Effector memory CD4-positive, alpha-beta T cell (primary cell): ENCODE results near the gene ERAL1.
"Not testable (repeated sequence)": the region's sequence is repeated elsewhere in the genome, so short reads cannot be mapped to it uniquely, and the experiment has no call there.

Experiments
- DNase-seq, 3 donors: peaks; one replicate each; pipeline ENCODE4 v3.0.0-alpha.2; 2020
- H3K27ac ChIP-seq: 2 replicates; pipeline ENCODE4 v1.7.0; 2013; ENCODE audit warnings: mild to moderate bottlenecking, low read length, moderate library complexity; ENCODE audit not compliant: insufficient read depth, poor library complexity, severe bottlenecking
- H3K27me3 ChIP-seq: replicated peaks from 2 replicates; pipeline ENCODE4 v1.7.0; 2013; ENCODE audit warnings: mild to moderate bottlenecking, low read length; ENCODE audit not compliant: insufficient read depth, control insufficient read depth, poor library complexity, severe bottlenecking
- H3K36me3 ChIP-seq: 2 replicates; pipeline ENCODE4 v1.7.0; 2013; ENCODE audit warnings: mild to moderate bottlenecking, low read length, moderate library complexity; ENCODE audit not compliant: control insufficient read depth, insufficient read depth
- H3K4me1 ChIP-seq: 2 replicates; pipeline ENCODE4 v1.7.0; 2013; ENCODE audit warnings: low read length, mild to moderate bottlenecking; ENCODE audit not compliant: control insufficient read depth, insufficient read depth, poor library complexity, severe bottlenecking
- H3K4me3 ChIP-seq: 2 replicates; pipeline ENCODE4 v1.7.0; 2013; ENCODE audit warnings: low read length, low read depth, mild to moderate bottlenecking; ENCODE audit not compliant: insufficient read depth, poor library complexity, severe bottlenecking
- H3K9me3 ChIP-seq: 2 replicates; pipeline ENCODE4 v1.7.0; 2013; ENCODE audit warnings: mild to moderate bottlenecking, low read length, moderate library complexity; ENCODE audit not compliant: control insufficient read depth

The ERAL1 gene

DNA sequence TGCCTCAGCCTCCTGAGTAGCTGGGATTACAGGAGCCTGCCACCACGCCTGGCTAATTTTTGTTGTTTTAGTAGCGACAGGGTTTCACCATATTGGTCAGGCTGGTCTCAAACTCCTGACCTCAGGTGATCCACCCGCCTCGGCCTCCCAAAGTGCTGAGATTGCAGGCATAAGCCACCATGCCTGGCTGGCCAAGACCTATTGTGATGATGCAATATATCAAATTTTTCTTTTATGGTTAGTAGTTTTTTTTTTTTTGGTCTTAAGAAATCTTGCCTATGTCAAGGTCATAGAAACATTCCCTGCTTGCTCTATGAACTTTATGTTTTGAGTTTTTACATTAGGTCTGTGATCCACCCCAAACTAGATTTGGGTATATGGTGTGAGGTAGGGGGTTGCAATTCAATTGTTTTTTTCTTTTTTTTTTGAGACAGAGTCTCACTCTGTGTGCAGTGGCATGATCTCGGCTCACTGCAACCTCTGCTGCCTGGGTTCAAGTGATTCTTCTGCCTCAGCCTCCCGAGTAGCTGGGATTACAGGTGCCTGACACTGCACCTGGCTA is 22.4 kb downstream of the ERAL1 start:
- H3K9me3 ChIP-seq, H3K27ac ChIP-seq, H3K27me3 ChIP-seq, H3K4me1 ChIP-seq, H3K4me3 ChIP-seq, DNase-seq: not testable (repeated sequence)
- H3K36me3 ChIP-seq: peaks cover 39% of the 10 kb centered on the region

DNA sequence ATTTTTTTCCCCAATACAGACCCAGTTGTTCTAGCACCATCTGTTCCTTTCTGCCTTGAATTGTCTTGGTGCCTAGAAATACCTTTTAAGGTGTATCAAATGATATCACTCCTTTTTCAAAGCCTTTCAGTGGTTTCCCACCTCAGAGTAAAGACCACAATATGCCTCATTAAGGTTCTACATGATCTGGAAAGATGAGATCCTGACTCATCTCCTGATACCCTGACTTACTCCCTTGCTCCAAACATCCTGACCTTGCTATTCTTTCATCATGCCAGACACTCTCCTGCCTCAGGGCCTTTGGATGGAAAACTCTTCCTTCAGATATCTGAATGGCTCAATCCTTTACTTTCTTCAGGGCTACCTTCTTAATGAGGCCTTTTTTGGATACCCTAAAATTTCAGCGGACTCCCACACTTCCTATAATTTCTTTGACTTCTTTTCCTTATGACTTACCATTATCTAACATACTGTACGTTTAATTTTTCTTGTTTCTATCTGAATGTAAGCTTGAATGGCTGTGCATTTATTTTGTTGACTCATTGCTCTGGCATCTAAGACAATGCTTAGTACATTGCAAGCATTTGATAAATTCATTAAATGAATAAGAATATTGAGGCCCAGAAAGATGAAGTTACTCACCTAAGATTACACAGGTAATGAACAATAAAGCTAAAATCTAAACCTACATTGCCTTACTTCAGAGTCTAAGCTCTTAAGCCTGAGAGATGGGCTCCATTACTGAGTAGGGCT is 23.5 kb downstream of the ERAL1 start:
- Histone ChIP-seq H3K4me3 (no peak overlapping the region), H3K36me3 (peaks cover 50% of the 10 kb centered on the region), H3K4me1 (no peaks in the 10 kb centered on the region), H3K27ac (no peak overlapping the region), H3K9me3 (no peaks in the 10 kb centered on the region), H3K27me3 (no peaks in the 10 kb centered on the region)
- DNase-seq: no peak

DNA sequence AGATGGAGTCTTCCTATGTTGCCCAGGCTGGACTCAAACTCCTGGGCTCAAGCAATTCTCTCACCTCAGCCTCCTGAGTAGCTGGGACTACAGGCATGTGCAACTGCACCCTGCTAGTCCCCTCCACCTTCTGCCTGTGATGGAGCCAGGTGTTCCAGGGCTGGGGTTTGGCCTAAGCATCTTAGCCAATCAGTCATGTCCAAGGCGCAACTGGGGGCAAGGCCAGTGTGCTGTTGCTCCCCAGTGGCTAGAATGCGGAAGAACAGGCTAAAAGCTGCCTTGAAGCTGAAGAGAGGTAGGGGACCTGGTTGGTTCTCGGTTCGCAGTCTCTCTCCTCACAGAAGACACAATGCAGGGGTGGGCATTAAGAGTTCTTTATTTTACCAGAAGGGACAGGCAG is 24.2 kb downstream of the ERAL1 start:
- Histone ChIP-seq H3K9me3 (no peaks in the 10 kb centered on the region), H3K4me3 (no peak overlapping the region), H3K27me3 (no peaks in the 10 kb centered on the region), H3K27ac (no peak overlapping the region), H3K4me1 (no peaks in the 10 kb centered on the region), H3K36me3 (peaks cover 57% of the 10 kb centered on the region)
- DNase-seq: no peak

DNA sequence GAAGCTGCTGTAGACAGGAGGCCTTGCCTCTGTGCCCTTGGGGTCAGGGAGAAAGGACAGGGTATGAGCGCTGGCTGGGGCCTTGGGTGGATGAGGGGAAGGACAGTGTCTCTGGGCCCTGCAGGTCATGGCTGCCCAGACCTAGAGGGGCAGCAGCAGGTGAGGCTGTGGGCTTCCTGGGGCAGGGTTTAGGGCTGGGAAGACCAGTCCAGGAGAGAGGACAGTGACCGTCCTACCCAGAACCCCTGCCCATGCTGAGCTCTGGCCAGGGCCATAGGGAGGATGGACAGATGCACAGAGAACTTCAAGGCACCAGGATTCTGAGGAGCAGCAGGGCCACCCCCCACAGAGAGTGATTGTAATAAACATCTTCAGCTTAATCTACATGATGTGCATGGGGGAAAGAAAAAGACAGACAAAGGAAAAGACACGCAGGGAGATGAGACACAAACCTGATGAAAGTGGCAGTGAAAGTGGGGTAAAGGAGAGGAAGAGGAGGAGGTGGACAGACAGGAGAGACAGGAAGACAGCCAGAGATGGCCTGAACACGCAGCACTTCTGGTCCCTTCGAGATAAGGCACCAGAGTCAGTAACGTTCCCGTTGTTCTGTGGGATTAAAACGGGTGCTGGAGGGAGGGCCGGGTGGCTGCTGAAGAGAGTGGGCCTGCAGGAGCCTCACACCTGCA is 25.2 kb downstream of the ERAL1 start:
- Histone ChIP-seq H3K9me3 (no peaks in the 10 kb centered on the region), H3K4me1 (no peaks in the 10 kb centered on the region), H3K27ac (no peak overlapping the region), H3K4me3 (no peak overlapping the region), H3K27me3 (no peaks in the 10 kb centered on the region), H3K36me3 (peaks cover 65% of the 10 kb centered on the region)
- no peak for DNase-seq

DNA sequence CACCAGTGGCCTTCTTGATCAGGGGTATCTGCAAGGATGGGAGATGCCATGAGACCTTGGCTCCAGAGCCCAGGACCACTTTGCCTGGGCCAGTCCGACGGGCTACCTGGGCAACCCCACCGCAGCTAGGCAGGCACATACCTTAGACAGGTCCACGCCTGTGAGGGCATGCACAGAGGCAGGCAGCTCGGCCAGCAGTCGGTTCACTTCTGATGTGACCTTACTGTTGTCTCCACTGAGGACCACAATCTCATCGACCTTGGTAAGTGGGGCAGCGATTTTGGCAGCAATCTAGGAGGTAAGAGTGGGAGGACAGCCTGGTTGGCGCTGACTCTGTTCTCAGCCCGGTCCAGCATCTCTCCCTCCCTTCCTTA is 25.7 kb downstream of the ERAL1 start:
- Histone ChIP-seq H3K4me3 (no peak overlapping the region), H3K9me3 (no peaks in the 10 kb centered on the region), H3K36me3 (peaks cover 70% of the 10 kb centered on the region), H3K27me3 (no peaks in the 10 kb centered on the region), H3K27ac (no peak overlapping the region), H3K4me1 (no peaks in the 10 kb centered on the region)
- DNase-seq: no peak

DNA sequence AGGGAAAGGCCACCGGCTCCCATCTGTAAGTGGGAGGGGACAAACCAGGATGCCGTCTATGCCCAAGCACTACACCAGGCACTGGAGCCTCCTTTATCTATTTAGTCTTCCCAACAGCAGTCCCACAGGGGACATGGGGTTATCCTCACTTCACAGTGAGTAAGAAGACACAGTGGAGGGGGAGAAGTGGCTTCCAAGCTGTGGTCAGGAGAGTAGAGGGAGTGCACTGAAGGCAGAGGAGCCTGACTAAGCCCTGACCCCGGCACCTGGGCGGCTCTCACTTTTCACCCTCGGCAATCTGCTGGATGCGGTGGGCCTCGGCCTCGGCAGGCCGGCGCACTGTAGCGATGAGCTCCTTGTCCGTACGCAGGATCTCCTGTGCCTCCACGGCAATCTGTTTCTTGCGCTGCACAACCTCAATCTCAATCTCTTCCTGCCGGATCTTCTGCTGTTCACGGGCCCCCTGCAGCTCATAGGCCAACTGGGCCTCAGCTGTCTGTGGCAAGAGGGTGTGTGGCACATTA is 26.8 kb downstream of the ERAL1 start:
- Histone ChIP-seq H3K27me3 (no peaks in the 10 kb centered on the region), H3K4me3 (no peak overlapping the region), H3K9me3 (no peaks in the 10 kb centered on the region), H3K27ac (no peak overlapping the region), H3K36me3 (peaks cover 74% of the 10 kb centered on the region), H3K4me1 (no peaks in the 10 kb centered on the region)
- no peak for DNase-seq

DNA sequence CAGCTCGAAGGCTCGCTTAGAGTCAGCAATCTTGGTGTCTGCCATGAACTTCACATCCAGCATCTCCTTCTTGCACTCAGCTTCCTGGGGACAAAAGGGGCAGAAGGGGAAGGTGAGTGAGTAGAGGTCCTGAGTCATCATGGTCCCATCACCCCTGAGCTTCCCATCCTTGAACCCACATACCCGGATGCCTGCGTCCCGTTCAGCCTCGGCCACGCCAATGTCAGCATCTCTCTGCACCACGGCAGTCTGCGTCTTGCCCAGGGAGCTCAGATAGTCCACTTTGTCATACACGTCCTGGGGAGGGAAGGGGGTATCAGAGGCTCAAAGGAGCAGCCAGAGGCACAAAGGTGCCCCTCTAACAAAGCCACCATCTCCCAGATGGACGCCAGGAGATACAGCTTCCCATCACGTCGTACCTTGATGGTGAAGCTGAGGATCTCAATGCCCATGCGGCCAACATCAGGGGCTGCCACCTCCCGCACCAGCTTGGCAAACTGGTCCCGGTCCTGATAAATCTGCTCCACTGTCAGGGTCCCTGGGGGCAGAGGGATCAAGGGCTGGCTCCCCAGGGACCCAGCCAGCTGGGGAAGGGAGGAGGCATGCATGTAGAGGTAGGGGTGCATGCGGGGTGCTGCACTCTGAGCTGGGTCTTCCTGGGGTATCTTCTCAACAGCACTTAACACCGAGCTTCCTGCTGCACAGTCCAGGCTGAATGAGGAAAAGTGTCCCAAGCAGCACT is 27.5 kb downstream of the ERAL1 start:
- Histone ChIP-seq H3K4me3 (no peak overlapping the region), H3K36me3 (peaks cover 78% of the 10 kb centered on the region), H3K27ac (no peak overlapping the region), H3K27me3 (no peaks in the 10 kb centered on the region), H3K4me1 (no peaks in the 10 kb centered on the region), H3K9me3 (no peaks in the 10 kb centered on the region)
- DNase-seq: no peak

DNA sequence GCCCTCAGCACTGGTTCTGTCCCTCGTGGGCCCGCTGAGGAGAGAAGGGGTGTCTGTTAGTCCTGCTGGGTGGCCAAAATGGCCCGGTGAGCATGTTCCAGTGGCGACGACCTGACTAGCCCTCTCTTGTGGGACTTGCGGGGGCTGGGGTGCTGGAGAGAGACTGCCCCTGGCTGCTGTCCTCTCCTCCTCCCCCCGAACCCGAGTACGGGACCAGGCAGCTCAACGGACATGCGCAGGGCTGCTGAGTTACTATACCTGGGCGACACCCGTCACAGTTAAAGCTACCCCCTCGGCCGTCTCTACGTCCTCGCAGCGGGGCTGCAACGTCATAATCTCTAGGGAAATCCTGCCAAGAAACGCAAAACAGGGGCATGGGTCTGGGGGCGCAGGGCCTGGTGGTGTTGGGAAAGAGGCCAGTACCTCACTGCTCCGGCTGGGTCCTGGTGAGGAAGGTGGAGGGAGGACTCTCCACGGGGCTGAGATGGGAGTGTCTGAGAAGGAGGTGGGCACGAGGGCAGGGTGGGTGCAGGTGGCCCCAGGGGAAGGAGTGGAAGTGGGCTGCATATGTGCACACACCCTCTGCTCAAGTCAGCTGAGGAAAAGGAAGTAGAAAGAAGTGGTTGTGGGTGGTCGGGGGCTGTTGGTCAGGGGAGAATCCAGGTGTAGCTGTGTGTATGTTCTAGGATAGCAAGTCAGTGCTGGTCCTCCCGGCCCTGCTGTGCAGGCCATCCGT is 29.3 kb downstream of the ERAL1 start:
- H3K4me1 ChIP-seq: no peaks in the 10 kb centered on the region

DNA sequence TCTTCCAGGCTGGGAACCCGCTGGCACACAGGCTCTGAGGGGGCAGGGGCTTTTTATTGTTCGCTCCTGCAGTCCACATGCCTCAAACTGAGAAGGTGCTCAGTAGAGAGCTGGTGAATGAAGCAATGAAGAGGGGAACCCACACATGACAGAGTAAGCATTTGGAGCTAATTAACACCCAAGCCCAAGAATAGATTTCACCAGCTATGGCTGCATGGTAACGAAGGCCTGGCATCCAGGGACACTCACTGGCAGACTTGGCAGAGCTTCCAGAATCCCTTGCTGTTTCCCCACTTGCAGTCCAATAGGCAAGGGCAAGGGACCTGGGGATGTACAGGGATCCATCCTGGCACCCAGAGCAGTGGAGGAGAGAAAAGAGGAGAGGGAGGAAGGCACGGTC is 30.5 kb downstream of the ERAL1 start:
- H3K27ac ChIP-seq: no peak overlapping the region

More for the DNA sequence above, 29.3 kb downstream of the ERAL1 start:
- Histone ChIP-seq H3K27me3 (no peaks in the 10 kb centered on the region), H3K4me3 (no peak overlapping the region), H3K9me3 (no peaks in the 10 kb centered on the region), H3K27ac (no peak overlapping the region), H3K36me3 (peaks cover 77% of the 10 kb centered on the region)
- DNase-seq: no peak

More for the DNA sequence above, 30.5 kb downstream of the ERAL1 start:
- Histone ChIP-seq H3K9me3 (no peaks in the 10 kb centered on the region), H3K36me3 (peaks cover 65% of the 10 kb centered on the region), H3K4me1 (no peaks in the 10 kb centered on the region), H3K4me3 (no peak overlapping the region), H3K27me3 (no peaks in the 10 kb centered on the region)
- no peak for DNase-seq
